IPS-18a (cell line): ENCODE results near the gene DGUOK.

Experiments
- H3K27ac ChIP-seq: one replicate; pipeline ENCODE4 v1.5.1; 2013; ENCODE audit warnings: low read length
- H3K27me3 ChIP-seq: one replicate; pipeline ENCODE4 v1.6.1; 2013; ENCODE audit warnings: mild to moderate bottlenecking, low read length; ENCODE audit not compliant: control insufficient read depth, insufficient read depth
- H3K36me3 ChIP-seq: one replicate; pipeline ENCODE4 v1.6.1; 2013; ENCODE audit warnings: low read depth, low read length; ENCODE audit not compliant: control insufficient read depth
- H3K4me1 ChIP-seq: one replicate; pipeline ENCODE4 v1.6.1; 2013; ENCODE audit warnings: low read depth, low read length; ENCODE audit not compliant: control insufficient read depth
- H3K4me3 ChIP-seq: one replicate; pipeline ENCODE4 v1.5.1; 2013; ENCODE audit warnings: low read length
- H3K9ac ChIP-seq: one replicate; pipeline ENCODE4 v1.6.1; 2013; ENCODE audit warnings: mild to moderate bottlenecking, low read length, moderate library complexity
- H3K9me3 ChIP-seq: one replicate; pipeline ENCODE4 v1.6.1; 2013; ENCODE audit warnings: low read depth, low read length; ENCODE audit not compliant: control insufficient read depth

DGUOK gene

GRCh38 chr2:73963385-73964120, 36.9 kb downstream of the DGUOK start:
- H3K9ac ChIP-seq = no peak overlapping the region
- no peak overlapping the region for H3K4me3 ChIP-seq
- no peaks in the 10 kb centered on the region for H3K4me1 ChIP-seq
- peaks cover 9% of the 10 kb centered on the region for H3K36me3 ChIP-seq
- no peaks in the 10 kb centered on the region for H3K27me3 ChIP-seq
- H3K27ac ChIP-seq = no peak overlapping the region
- H3K9me3 ChIP-seq = no peaks in the 10 kb centered on the region

- Histone ChIP-seq H3K4me3 (no peak overlapping the region), H3K27ac (no peak overlapping the region), H3K4me1 (no peaks in the 10 kb centered on the region), H3K9ac (no peak overlapping the region), H3K9me3 (no peaks in the 10 kb centered on the region), H3K27me3 (no peaks in the 10 kb centered on the region), H3K36me3 (peaks cover 3% of the 10 kb centered on the region)
Measured at GRCh38 chr2:73964223-73964622, 37.5 kb downstream of the DGUOK start.

GRCh38 chr2:73965053-73965452, 38.4 kb downstream of the DGUOK start:
- Histone ChIP-seq H3K4me1 (no peaks in the 10 kb centered on the region), H3K27ac (no peak overlapping the region), H3K36me3 (no peaks in the 10 kb centered on the region), H3K9me3 (no peaks in the 10 kb centered on the region), H3K9ac (no peak overlapping the region), H3K4me3 (no peak overlapping the region), H3K27me3 (no peaks in the 10 kb centered on the region)

- Histone ChIP-seq H3K4me3 (no peak overlapping the region), H3K9ac (no peak overlapping the region), H3K27ac (no peak overlapping the region), H3K4me1 (no peaks in the 10 kb centered on the region), H3K36me3 (no peaks in the 10 kb centered on the region), H3K27me3 (no peaks in the 10 kb centered on the region), H3K9me3 (no peaks in the 10 kb centered on the region)
Measured at GRCh38 chr2:73968357-73968937, 41.8 kb downstream of the DGUOK start.

GRCh38 chr2:73969356-73969755, 42.7 kb downstream of the DGUOK start:
- no peaks in the 10 kb centered on the region for H3K36me3 ChIP-seq
- H3K27ac ChIP-seq = no peak overlapping the region
- no peak overlapping the region for H3K4me3 ChIP-seq
- H3K4me1 ChIP-seq = no peaks in the 10 kb centered on the region
- H3K9ac ChIP-seq = no peak overlapping the region
- no peaks in the 10 kb centered on the region for H3K9me3 ChIP-seq
- no peaks in the 10 kb centered on the region for H3K27me3 ChIP-seq

- no peaks in the 10 kb centered on the region for H3K36me3 ChIP-seq
- no peaks in the 10 kb centered on the region for H3K9me3 ChIP-seq
- H3K27ac ChIP-seq = no peak overlapping the region
- no peak overlapping the region for H3K9ac ChIP-seq
- H3K4me3 ChIP-seq = no peak overlapping the region
- no peaks in the 10 kb centered on the region for H3K27me3 ChIP-seq
- H3K4me1 ChIP-seq = no peaks in the 10 kb centered on the region
Measured at GRCh38 chr2:73970141-73970803, 43.6 kb downstream of the DGUOK start.

- H3K4me3 ChIP-seq = no peak overlapping the region
- no peak overlapping the region for H3K9ac ChIP-seq
- no peaks in the 10 kb centered on the region for H3K36me3 ChIP-seq
- no peaks in the 10 kb centered on the region for H3K27me3 ChIP-seq
- no peaks in the 10 kb centered on the region for H3K4me1 ChIP-seq
- no peak overlapping the region for H3K27ac ChIP-seq
- H3K9me3 ChIP-seq = no peaks in the 10 kb centered on the region
Measured at GRCh38 chr2:73970850-73971471, 44.3 kb downstream of the DGUOK start.

- Histone ChIP-seq H3K36me3 (no peaks in the 10 kb centered on the region), H3K27me3 (no peaks in the 10 kb centered on the region), H3K9me3 (no peaks in the 10 kb centered on the region), H3K4me1 (no peaks in the 10 kb centered on the region), H3K9ac (no peak overlapping the region), H3K4me3 (no peak overlapping the region), H3K27ac (no peak overlapping the region)
Measured at GRCh38 chr2:73971722-73972121, 45.0 kb downstream of the DGUOK start.

- no peaks in the 10 kb centered on the region for H3K4me1 ChIP-seq
- no peak overlapping the region for H3K9ac ChIP-seq
- H3K9me3 ChIP-seq = no peaks in the 10 kb centered on the region
- H3K27me3 ChIP-seq = no peaks in the 10 kb centered on the region
- H3K4me3 ChIP-seq = no peak overlapping the region
- no peaks in the 10 kb centered on the region for H3K36me3 ChIP-seq
- H3K27ac ChIP-seq = no peak overlapping the region
Measured at GRCh38 chr2:73972846-73973245, 46.2 kb downstream of the DGUOK start.

GRCh38 chr2:73975731-73976130, 49.1 kb downstream of the DGUOK start:
- H3K27me3 ChIP-seq = peaks cover 16% of the 10 kb centered on the region
- no peak overlapping the region for H3K4me3 ChIP-seq
- peaks cover 2% of the 10 kb centered on the region for H3K4me1 ChIP-seq
- H3K9me3 ChIP-seq = no peaks in the 10 kb centered on the region
- H3K36me3 ChIP-seq = no peaks in the 10 kb centered on the region
- H3K9ac ChIP-seq = no peak overlapping the region
- H3K27ac ChIP-seq = no peak overlapping the region

- Histone ChIP-seq H3K4me3 (no peak overlapping the region), H3K4me1 (peaks cover 7% of the 10 kb centered on the region), H3K9ac (no peak overlapping the region), H3K9me3 (no peaks in the 10 kb centered on the region), H3K36me3 (no peaks in the 10 kb centered on the region), H3K27me3 (peaks cover 27% of the 10 kb centered on the region), H3K27ac (no peak overlapping the region)
Measured at GRCh38 chr2:73976803-73977202, 50.1 kb downstream of the DGUOK start.
